Measurements from ENCODE around the gene ARHGAP44. TPM values are rescaled to one million over a fixed set of nuclear protein-coding genes. Genes with fewer than 3 reads are reported as not detected.

ARHGAP44 gene
- total and polyA plus RNA-seq, 2 of the 4 experiments (the other 2 are of a cell fraction) = 0.54 to 1.0 TPM

DNA sequence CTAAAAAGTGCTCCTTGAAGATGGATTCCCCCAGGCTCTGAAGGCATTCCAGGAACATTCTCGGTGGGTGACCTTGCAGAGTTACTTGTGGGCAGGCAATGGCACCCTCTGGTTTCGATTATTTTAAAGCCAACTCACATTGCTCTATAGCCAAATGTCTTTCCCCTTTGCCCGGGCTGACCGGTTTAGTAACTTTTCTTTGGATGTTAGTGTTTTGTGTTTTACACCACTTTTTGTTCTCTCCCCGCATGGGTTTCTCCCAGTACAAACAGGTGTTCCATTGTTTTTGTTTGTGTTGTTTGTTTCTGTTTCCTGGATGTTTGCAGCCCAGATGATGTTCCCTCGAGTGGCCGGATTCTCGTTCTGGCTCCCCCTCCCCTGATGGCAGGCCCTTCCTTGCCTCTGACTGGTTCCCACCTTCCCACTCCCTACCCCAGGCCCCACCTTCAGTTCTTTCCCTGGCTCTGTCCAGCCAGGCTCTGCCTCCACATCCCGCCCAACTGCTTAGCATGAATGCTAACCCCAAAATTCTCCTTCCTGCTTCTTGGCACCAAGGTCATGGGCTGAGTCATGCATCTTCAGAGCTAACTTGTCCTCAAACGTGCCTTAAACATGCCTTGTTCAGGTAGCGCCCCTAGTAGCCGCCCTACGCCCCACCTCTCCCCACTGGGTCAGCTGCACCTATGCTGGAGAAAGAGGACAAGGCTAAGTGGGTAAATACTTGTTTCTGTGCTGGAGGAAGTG is 187.9 kb downstream of the ARHGAP44 start:
- Histone ChIP-seq H3K27me3 (ENCODE audit: control insufficient read depth, insufficient read depth, low read length) (peaks cover 4% of the 10 kb centered on the region; the same call in 1 of the 2 replicates), H4K91ac (ENCODE audit: insufficient read depth, low read depth, low read length) (no peak overlapping the region), H3K36me3 (ENCODE audit: control insufficient read depth, insufficient read depth, low read length) (no peaks in the 10 kb centered on the region), H3K4me3 (ENCODE audit: insufficient read depth, low read depth, low read length) (no peak overlapping the region), H2AFZ (replicated peaks; ENCODE audit: low read length, poor library complexity) (peak overlapping the region; percentile 13), H3K14ac (replicated peaks; ENCODE audit: low read depth, low read length) (no peak overlapping the region), H4K5ac (ENCODE audit: low read depth, low read length) (no peak overlapping the region), H3K4ac (ENCODE audit: low read depth, low read length) (no peak overlapping the region), H2AK5ac (ENCODE audit: low read depth, low read length) (no peak overlapping the region), H4K8ac (ENCODE audit: low read depth in 2 of 2, low read length in 2 of 2) (no peak overlapping the region), H4K20me1 (ENCODE audit: insufficient read depth, low read length) (no peaks in the 10 kb centered on the region), H3K4me2 (ENCODE audit: low read depth, low read length) (no peak overlapping the region), H2BK120ac (ENCODE audit: low read depth, low read length) (no peak overlapping the region), H2BK15ac (ENCODE audit: low read depth, low read length) (no peak overlapping the region), H3K18ac (ENCODE audit: low read depth, low read length) (no peak overlapping the region), H3K27ac (ENCODE audit: insufficient read depth, low read length) (no peak overlapping the region), H2AK9ac (replicated peaks; ENCODE audit: low read depth, low read length, poor library complexity) (no peak overlapping the region), H3K79me1 (ENCODE audit: low read depth in 1 of 2, low read length in 2 of 2) (no peaks in the 10 kb centered on the region), H3K4me1 (ENCODE audit: control insufficient read depth, insufficient read depth, low read length) (no peaks in the 10 kb centered on the region; the same call in 1 of the 2 replicates), H3K9me1 (ENCODE audit: insufficient read depth, low read length) (no peaks in the 10 kb centered on the region), H2BK5ac (ENCODE audit: low read depth, low read length, poor library complexity, severe bottlenecking) (no peak overlapping the region), H3K9ac (ENCODE audit: low read depth, low read length) (no peak overlapping the region), H2BK20ac (ENCODE audit: low read depth, low read length) (no peak overlapping the region), H3K9me3 (ENCODE audit: control insufficient read depth, insufficient read depth, low read length) (no peaks in the 10 kb centered on the region), H3K56ac (ENCODE audit: extremely low read depth, insufficient read depth, low read length) (no peak overlapping the region), H3K23ac (ENCODE audit: low read depth, low read length) (no peak overlapping the region)
- 43% methylated on average over 1 of the region's 13 CpGs; no CpG with 5 or more reads in 1 of the 2 experiments for WGBS, 2 experiments (ENCODE audit: extremely low coverage in 2 of 2, insufficient read length in 1 of 2)
- peak; percentile 22 for DNase-seq
- no peak for TF ChIP-seq MAZ (IDR thresholded peaks at IDR 0.05; ENCODE audit: borderline replicate concordance, low read depth, low read length)
- TF ChIP-seq POLR2A (IDR thresholded peaks at IDR 0.05; ENCODE audit: low read depth, low read length) = no peak
- no peak for TF ChIP-seq NFE2L2 (IDR thresholded peaks at IDR 0.05; ENCODE audit: low read depth, low read length)
- no peak for TF ChIP-seq RCOR1 (IDR thresholded peaks at IDR 0.05; ENCODE audit: insufficient replicate concordance, low read length)
- TF ChIP-seq CEBPB (IDR thresholded peaks at IDR 0.05; ENCODE audit: low read depth, low read length) = no peak
- no peak for TF ChIP-seq MAFK (IDR thresholded peaks at IDR 0.05; ENCODE audit: low read depth, low read length)
- TF ChIP-seq SMC3 (IDR thresholded peaks at IDR 0.05; ENCODE audit: low read depth, low read length) = no peak
- TF ChIP-seq, protein P1, sequence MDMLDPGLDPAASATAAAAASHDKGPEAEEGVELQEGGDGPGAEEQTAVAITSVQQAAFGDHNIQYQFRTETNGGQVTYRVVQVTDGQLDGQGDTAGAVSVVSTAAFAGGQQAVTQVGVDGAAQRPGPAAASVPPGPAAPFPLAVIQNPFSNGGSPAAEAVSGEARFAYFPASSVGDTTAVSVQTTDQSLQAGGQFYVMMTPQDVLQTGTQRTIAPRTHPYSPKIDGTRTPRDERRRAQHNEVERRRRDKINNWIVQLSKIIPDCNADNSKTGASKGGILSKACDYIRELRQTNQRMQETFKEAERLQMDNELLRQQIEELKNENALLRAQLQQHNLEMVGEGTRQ (IDR thresholded peaks at IDR 0.05; ENCODE audit: low read depth, low read length) = no peak
- no peak for TF ChIP-seq CHD1 (IDR thresholded peaks at IDR 0.05; ENCODE audit: low read depth, low read length)
- TF ChIP-seq, protein P2, sequence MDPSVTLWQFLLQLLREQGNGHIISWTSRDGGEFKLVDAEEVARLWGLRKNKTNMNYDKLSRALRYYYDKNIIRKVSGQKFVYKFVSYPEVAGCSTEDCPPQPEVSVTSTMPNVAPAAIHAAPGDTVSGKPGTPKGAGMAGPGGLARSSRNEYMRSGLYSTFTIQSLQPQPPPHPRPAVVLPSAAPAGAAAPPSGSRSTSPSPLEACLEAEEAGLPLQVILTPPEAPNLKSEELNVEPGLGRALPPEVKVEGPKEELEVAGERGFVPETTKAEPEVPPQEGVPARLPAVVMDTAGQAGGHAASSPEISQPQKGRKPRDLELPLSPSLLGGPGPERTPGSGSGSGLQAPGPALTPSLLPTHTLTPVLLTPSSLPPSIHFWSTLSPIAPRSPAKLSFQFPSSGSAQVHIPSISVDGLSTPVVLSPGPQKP (IDR thresholded peaks at IDR 0.05; ENCODE audit: borderline replicate concordance, low read depth, low read length) = no peak
- TF ChIP-seq RAD21 (IDR thresholded peaks at IDR 0.05; ENCODE audit: low read length) = no peak
- no peak for TF ChIP-seq FOS (IDR thresholded peaks at IDR 0.05; ENCODE audit: low read depth, low read length)
- TF ChIP-seq BHLHE40 (IDR thresholded peaks at IDR 0.05; ENCODE audit: low read depth, low read length) = no peak
- TF ChIP-seq RFX5 (IDR thresholded peaks at IDR 0.05; ENCODE audit: low read depth, low read length) = no peak
- TF ChIP-seq MXI1 (IDR thresholded peaks at IDR 0.05; ENCODE audit: borderline replicate concordance, low read depth, low read length) = no peak
- TF ChIP-seq, protein P3, sequence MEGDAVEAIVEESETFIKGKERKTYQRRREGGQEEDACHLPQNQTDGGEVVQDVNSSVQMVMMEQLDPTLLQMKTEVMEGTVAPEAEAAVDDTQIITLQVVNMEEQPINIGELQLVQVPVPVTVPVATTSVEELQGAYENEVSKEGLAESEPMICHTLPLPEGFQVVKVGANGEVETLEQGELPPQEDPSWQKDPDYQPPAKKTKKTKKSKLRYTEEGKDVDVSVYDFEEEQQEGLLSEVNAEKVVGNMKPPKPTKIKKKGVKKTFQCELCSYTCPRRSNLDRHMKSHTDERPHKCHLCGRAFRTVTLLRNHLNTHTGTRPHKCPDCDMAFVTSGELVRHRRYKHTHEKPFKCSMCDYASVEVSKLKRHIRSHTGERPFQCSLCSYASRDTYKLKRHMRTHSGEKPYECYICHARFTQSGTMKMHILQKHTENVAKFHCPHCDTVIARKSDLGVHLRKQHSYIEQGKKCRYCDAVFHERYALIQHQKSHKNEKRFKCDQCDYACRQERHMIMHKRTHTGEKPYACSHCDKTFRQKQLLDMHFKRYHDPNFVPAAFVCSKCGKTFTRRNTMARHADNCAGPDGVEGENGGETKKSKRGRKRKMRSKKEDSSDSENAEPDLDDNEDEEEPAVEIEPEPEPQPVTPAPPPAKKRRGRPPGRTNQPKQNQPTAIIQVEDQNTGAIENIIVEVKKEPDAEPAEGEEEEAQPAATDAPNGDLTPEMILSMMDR (conservative IDR thresholded peaks at IDR 0.05; ENCODE audit: low read depth, low read length) = no peak
- no peak for ATAC-seq (ENCODE audit: low read depth)
- ChIA-PET POLR2A (ENCODE audit: unreplicated experiment) (no interaction called here), CTCF (no interaction called here)
- dilution Hi-C loops (cut with HindIII; ENCODE audit: low sequenced_read_pairs, unreplicated experiment) = no loop called here
- in situ Hi-C loops (cut with MboI; ENCODE audit: low sequenced_read_pairs) = no loop called here
- intact Hi-C loops (cut with micrococcal nuclease) = no loop called here
- BruUV-seq (replicated peaks) = no TSS peak

Measured in IMR-90 (cell line).